Measurements from ENCODE around the gene NES.

Gene NES

GRCh38 chr1:156670359-156670758 lies 6.8 kb downstream of the NES start:
- TF ChIP-seq, protein P1, sequence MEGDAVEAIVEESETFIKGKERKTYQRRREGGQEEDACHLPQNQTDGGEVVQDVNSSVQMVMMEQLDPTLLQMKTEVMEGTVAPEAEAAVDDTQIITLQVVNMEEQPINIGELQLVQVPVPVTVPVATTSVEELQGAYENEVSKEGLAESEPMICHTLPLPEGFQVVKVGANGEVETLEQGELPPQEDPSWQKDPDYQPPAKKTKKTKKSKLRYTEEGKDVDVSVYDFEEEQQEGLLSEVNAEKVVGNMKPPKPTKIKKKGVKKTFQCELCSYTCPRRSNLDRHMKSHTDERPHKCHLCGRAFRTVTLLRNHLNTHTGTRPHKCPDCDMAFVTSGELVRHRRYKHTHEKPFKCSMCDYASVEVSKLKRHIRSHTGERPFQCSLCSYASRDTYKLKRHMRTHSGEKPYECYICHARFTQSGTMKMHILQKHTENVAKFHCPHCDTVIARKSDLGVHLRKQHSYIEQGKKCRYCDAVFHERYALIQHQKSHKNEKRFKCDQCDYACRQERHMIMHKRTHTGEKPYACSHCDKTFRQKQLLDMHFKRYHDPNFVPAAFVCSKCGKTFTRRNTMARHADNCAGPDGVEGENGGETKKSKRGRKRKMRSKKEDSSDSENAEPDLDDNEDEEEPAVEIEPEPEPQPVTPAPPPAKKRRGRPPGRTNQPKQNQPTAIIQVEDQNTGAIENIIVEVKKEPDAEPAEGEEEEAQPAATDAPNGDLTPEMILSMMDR (conservative IDR thresholded peaks at IDR 0.05; ENCODE audit: low read depth, low read length), result no peak
- no peak overlapping the region for H3K4me3 ChIP-seq (ENCODE audit: low read length)
- no peak for DNase-seq (ENCODE audit: low read depth)

DNA sequence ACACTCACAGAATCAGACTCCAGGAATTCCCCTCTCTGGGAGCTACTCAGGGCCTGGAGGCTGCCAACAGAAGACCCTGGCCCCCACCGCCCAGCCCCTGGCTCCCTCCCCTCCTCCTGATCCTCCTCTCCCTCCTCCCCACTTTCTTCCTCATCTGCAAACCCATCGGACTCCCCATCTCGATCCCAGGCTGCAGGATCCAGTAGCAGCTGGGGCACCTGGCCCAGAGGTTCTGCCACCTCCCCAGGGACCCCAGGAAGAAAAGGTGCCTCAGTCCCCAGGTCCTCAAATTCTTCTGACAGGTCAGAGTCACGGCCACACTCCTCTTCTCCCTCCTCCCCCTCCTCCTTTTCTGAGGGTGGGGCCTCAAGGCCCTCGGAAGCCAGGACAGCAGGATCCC lies 7.4 kb downstream of the NES start:
- TF ChIP-seq, protein P1 (conservative IDR thresholded peaks at IDR 0.05; ENCODE audit: low read depth, low read length), result no peak
- H3K4me3 ChIP-seq (ENCODE audit: low read length), result no peak overlapping the region
- DNase-seq (ENCODE audit: low read depth), result no peak

DNA sequence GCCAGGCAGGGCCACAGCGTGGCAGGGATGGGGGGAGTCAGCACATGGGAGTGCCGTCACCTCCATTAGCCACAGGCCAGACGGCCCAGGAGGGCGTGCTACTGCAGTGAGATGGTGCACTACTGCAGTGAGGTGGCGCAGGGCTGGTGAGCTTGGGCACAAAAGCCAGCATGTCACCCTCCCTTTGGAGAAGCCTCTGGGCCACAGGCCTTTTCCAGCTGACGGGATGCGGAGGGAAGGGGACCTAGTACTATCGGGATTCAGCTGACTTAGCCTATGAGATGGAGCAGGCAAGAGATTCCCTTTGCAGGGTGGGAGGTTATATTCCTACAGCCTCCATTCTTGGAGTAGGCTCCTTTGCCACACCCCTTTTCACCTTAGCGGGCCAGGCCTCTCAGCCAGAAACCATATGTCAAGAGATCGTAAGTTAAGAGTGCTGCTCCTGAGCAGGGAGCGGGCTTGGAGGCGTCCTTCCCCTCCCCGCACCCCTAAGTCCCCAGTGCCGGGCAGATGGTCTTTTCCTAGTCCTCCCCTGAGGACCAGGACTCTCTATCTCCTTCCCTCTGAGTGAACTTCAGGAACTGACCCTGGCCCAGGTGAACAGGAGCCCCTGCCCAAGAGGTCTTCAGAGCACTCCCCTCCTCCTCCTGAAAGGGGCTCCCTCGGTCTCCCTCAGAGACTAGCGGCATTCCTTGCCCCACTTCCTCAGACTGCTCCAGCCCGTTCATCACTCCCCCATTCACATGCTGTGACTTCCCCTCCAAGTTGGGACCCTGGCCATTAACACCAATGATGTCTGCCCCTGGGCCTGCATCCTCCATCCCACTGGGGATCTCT lies 8.2 kb downstream of the NES start:
- DNase-seq (ENCODE audit: low read depth), result no peak
- H3K4me3 ChIP-seq (ENCODE audit: low read length), result no peak overlapping the region
- TF ChIP-seq, protein P1 (conservative IDR thresholded peaks at IDR 0.05; ENCODE audit: low read depth, low read length), result no peak

- no peak for DNase-seq (ENCODE audit: low read depth)
- TF ChIP-seq, protein P1 (conservative IDR thresholded peaks at IDR 0.05; ENCODE audit: low read depth, low read length), result no peak
- H3K4me3 ChIP-seq (ENCODE audit: low read length), result no peak overlapping the region
These were observed 9.1 kb downstream of the NES start for GRCh38 chr1:156667968-156668709.

DNA sequence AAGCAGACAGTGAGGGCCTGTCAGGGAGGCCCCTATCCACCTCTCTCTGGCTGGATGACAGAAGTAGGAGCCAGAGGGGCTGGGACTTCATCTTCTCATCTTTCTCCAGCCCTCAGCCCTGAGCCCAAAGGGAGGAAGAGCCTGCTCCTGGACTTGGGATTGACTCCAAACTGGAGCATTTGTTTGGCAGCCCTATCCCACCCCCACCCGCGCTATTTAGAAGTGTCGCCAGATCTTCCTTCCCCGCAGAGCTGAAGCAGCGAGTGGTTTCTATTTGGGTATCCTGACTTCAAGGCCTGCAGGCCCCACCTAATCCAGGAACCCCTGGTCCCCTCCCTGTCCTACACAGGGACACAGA lies 9.6 kb downstream of the NES start:
- TF ChIP-seq, protein P1 (conservative IDR thresholded peaks at IDR 0.05; ENCODE audit: low read depth, low read length), result no peak
- H3K4me3 ChIP-seq (ENCODE audit: low read length), result no peak overlapping the region
- DNase-seq (ENCODE audit: low read depth), result no peak

- TF ChIP-seq, protein P1 (conservative IDR thresholded peaks at IDR 0.05; ENCODE audit: low read depth, low read length), result no peak
- no peak for DNase-seq (ENCODE audit: low read depth)
- no peak overlapping the region for H3K4me3 ChIP-seq (ENCODE audit: low read length)
These were observed 10.2 kb downstream of the NES start for GRCh38 chr1:156666862-156667609.
